Measurements from ENCODE around the gene EIF4G3. TPM values are rescaled to one million over a fixed set of nuclear protein-coding genes. Genes with fewer than 3 reads are reported as not detected.

The EIF4G3 gene
- total RNA-seq, 1 donor from 2014 or later = 27.3 TPM

DNA sequence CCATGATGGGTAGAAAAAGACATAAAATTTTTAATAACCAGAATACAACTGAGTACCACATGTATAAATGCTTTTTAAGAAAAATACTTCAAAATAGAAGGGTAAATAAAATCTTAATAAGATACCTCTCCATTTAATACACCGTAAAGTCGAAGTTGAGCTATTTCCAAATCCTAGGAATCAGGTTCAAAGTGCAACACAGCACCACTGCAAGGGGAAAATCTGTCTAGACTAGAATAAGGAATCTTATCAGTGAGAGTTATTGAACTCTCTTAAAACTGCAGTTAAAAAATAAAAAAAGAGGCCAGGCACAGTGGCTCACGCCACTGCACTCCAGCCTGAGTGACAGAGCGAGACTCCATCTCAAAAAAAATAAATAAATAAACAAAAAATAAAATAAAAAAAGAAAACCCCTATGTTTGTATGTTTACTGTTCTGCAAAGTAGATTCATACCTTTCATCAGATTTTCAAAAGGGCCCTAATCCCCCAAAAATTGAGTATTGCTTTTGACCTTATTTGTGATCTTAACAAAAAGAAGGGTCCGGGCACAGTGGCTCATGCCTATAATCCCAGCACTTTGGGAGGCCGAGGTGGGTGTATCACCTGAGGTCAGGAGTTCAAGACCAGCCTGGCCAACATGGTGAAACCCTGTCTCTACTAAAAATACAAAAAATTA, 109.0 kb downstream of the EIF4G3 start:
- no peak overlapping the region for H3K4me3 ChIP-seq (ENCODE audit: low read depth, low read length)
- DNase-seq (ENCODE audit: low read depth) = no peak
- TF ChIP-seq, protein P1, sequence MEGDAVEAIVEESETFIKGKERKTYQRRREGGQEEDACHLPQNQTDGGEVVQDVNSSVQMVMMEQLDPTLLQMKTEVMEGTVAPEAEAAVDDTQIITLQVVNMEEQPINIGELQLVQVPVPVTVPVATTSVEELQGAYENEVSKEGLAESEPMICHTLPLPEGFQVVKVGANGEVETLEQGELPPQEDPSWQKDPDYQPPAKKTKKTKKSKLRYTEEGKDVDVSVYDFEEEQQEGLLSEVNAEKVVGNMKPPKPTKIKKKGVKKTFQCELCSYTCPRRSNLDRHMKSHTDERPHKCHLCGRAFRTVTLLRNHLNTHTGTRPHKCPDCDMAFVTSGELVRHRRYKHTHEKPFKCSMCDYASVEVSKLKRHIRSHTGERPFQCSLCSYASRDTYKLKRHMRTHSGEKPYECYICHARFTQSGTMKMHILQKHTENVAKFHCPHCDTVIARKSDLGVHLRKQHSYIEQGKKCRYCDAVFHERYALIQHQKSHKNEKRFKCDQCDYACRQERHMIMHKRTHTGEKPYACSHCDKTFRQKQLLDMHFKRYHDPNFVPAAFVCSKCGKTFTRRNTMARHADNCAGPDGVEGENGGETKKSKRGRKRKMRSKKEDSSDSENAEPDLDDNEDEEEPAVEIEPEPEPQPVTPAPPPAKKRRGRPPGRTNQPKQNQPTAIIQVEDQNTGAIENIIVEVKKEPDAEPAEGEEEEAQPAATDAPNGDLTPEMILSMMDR (conservative IDR thresholded peaks at IDR 0.05; ENCODE audit: low read depth, low read length) = no peak

DNA sequence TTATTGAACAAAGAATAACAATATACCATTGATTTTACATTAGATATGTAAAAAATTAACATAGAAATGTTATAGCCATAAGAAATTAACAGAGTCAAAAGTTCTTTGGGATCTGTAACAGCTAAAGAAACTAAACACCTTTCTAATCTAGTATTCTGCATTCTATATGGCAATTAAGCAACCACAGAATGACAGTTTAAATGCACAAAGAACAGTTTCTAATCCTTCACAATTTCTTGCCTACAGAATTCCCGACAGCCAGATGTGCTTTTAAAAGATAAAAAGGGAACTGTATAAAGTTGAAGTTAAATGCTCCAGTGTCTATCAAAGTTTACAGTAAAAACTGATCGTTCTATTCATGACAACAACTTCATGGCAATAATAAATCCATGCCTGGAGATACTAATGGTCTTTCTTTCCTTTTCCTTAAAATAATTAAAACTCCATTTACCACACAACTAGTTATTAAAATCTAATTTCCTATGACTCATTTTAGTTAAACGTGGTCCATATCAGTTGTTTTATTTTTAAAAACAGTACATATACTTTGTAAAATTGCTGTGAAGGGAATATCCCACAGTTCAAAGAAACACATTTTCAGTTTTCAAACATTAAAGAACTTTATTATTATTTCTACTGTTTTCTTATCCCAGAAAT, 110.2 kb downstream of the EIF4G3 start:
- TF ChIP-seq, protein P1 (conservative IDR thresholded peaks at IDR 0.05; ENCODE audit: low read depth, low read length) = no peak
- DNase-seq (ENCODE audit: low read depth) = no peak
- H3K4me3 ChIP-seq (ENCODE audit: low read depth, low read length) = no peak overlapping the region

- TF ChIP-seq, protein P1 (conservative IDR thresholded peaks at IDR 0.05; ENCODE audit: low read depth, low read length) = no peak
- H3K4me3 ChIP-seq (ENCODE audit: low read depth, low read length) = no peak overlapping the region
- no peak for DNase-seq (ENCODE audit: low read depth)
These were observed 110.8 kb downstream of the EIF4G3 start for GRCh38 chr1:21065851-21066250.

GRCh38 chr1:21064057-21064456, 112.6 kb downstream of the EIF4G3 start:
- H3K4me3 ChIP-seq (ENCODE audit: low read depth, low read length) = no peak overlapping the region
- TF ChIP-seq, protein P1 (conservative IDR thresholded peaks at IDR 0.05; ENCODE audit: low read depth, low read length) = no peak
- no peak for DNase-seq (ENCODE audit: low read depth)

- TF ChIP-seq, protein P1 (conservative IDR thresholded peaks at IDR 0.05; ENCODE audit: low read depth, low read length) = no peak
- no peak for DNase-seq (ENCODE audit: low read depth)
These were observed 116.2 kb downstream of the EIF4G3 start for GRCh38 chr1:21060523-21060922.

DNA sequence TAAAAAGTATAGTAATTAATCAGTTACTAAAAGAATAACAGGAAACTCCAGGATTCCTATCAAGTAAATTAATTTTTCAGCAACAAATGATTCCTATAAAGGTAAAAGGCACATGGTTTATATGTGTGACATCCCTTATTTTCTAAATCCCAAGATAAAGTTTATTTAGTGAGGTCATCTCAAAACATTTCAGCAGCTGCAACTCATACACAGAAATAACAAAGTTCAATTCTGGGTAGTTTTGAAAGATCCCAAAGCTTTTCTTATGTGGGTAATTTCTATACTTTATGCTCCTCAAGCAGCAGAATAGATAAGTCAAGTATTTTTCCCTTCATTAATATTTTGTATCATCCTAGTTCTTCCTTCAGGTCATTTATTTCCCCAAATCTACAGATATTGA, 117.7 kb downstream of the EIF4G3 start:
- TF ChIP-seq, protein P1 (conservative IDR thresholded peaks at IDR 0.05; ENCODE audit: low read depth, low read length) = no peak

More at GRCh38 chr1:21060523-21060922, 116.2 kb downstream of the EIF4G3 start:
- H3K4me3 ChIP-seq (ENCODE audit: low read depth, low read length) = no peak overlapping the region

More for the DNA sequence above, 117.7 kb downstream of the EIF4G3 start:
- no peak overlapping the region for H3K4me3 ChIP-seq (ENCODE audit: low read depth, low read length)
- DNase-seq (ENCODE audit: low read depth) = no peak
